ENCODE results near the gene POLR2I.
"Not testable (repeated sequence)": the region's sequence is repeated elsewhere in the genome, so short reads cannot be mapped to it uniquely, and the experiment has no call there.

Gene POLR2I

GRCh38 chr19:36099166-36099785 lies 15.4 kb downstream of the POLR2I start:
- no peak for DNase-seq

GRCh38 chr19:36097036-36097435 lies 17.6 kb downstream of the POLR2I start:
- no peak for DNase-seq

DNA sequence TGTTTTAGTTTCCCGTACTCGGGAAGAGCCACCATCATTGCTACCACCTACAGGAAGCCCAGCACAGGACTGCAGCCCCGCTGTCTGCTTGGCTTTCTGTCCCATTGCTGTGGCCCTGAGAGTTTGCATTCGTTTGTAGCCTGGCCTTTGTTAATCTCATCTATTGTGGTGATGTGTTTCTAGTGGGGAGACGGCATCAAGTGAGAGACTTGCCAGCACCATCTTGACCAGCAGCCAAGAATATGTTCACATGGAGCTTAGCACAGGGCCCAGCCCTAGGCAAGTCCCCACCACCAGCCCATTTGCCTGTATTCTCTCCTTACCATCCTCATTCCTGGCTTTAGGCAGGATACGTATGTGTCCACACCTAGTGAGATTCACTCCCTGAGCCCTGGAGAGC lies 21.0 kb downstream of the POLR2I start:
- no peak for DNase-seq

GRCh38 chr19:36093146-36093662 lies 21.5 kb downstream of the POLR2I start:
- no peak for DNase-seq

GRCh38 chr19:36092566-36092965 lies 22.1 kb downstream of the POLR2I start:
- DNase-seq, result no peak

GRCh38 chr19:36090910-36091695 lies 23.6 kb downstream of the POLR2I start:
- no peak for DNase-seq

GRCh38 chr19:36089847-36090246 lies 24.8 kb downstream of the POLR2I start:
- no peak for DNase-seq

DNA sequence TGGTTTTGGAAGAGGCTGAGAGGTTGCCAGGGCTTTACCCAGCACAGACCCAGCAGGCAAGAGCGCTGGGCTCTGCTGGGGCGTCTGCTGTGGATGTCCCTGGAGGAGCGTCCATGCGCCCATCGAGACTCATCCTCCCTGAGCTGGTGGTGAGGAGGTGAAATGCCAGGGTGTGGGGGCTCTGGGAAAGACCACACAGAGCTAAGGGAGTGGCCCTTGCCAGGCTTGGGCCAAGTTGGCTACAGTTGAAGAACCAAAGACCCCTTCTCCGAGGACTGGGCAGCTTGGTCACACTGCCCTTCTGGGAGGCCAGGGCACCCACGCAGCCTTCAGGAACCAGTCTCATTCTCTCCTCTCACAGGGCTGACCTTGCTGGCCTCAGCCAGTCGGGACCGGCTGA lies 28.3 kb downstream of the POLR2I start:
- DNase-seq, result no peak

DNA sequence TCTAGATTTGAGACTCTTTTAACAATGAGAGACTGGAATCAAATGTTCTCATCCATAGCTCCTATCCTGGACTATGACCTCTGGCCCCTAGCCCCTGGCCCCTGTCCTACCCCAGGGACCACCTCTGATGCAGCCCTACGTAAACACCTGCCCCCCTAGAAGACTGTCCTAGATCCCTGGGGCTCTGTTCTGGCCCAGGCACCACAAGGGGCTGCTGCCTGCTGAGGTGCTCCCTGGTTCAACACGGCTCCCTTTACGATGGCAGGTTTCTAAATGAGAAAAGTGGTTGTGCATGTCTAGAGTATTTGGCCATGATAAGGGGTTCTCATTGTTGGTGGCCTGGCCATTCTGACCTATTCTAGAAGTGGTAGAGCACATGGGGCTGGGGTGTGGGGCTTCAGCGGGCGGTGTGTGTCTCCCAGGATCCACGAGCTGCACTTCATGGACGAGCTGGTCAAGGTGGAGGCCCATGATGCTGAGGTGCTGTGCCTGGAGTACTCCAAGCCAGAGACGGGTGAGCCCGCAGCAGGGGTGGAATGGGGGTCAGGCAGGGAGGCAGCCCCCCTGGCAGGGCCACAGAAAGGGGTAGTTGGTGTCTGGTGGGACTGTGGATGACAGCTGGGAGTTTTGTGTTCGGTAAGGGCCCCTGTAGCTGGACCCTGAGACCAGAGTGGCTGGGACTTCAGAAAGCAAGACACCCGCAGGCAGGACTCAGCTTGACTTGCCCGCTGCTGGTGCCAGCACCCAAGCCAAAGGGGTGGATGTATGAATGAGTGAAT lies 30.3 kb downstream of the POLR2I start:
- no peak for DNase-seq

- DNase-seq, result no peak
Measured at GRCh38 chr19:36082916-36083315, 31.8 kb downstream of the POLR2I start.

DNA sequence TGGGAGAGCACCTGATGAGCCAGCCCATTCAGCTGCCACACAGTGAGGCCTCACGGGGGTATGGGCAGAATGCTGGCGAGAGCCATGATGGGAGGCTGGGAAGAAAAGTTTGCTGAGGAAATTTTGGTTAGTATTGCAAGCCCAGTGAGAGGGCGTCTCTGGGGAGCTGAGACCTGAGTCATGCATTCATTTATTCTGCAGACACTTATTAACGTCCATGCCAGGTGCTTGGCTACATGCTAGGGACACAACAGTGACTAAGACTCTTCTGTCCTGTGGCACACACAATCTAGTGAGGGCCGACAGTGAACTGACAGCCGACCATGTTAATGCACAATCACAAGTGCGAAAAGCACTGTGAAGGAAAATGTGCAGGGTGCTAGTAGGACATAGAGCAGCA lies 32.8 kb downstream of the POLR2I start:
- no peak for DNase-seq

- no peak for DNase-seq
Measured at GRCh38 chr19:36081385-36081784, 33.3 kb downstream of the POLR2I start.

DNA sequence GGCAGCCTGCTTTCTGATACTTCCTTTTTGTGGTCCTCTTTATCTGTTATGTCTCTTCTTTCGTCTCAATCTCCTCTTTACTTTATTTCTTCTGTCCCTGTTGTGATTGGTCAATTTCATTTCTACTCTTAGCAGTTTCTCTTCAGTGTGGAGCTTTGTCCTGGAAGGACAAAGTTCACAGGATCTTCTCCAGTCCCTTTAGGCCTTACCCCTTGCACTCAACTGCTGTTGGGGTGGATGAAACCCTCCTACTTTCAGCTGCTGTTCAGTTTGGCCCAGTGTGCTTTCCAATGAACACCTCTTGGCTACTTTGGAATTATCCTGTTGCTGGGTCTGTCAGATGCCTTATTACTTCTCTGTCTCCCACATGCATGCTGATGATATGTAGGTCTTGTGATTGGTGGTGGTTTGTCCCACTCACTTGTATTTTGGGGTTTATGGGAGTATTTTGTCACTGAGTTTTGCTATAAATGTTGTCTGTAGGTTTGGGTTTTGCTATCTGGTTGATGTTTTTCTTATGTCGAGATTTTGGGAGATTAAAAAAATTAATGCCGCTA lies 35.2 kb downstream of the POLR2I start:
- DNase-seq, result no peak

DNA sequence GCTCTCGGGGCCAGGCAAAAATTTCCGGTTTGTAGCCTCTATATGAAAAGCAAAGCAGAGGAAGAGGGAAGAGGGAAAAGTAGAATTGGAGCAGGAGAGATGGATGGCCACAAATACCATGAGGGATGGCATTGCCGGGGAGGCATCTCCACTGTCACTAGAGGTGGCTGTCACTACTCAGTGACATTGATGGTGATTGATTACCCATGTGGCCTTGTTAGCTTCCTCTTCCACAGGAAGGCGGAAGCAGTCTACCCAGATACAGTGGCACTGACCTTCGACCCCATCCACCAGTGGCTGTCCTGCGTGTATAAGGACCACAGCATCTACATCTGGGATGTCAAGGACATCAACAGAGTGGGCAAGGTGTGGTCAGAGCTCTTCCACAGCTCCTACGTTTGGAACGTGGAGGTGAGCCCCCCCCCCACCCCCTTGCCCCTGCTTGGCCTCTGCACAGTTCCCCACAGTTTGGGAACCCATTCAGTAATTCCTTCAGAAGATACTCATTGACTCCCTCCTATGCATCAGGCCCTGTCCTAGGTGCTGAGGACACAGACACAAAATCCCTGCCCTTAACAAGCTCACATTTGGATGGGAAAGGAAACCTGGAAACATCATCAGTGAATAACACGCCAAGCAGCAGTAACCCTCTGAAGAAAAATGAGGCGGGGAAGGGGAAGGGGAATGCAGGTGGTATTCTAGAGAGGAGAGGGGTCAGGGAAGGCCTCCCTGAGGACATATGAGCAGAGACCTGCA lies 41.4 kb downstream of the POLR2I start:
- no peak for DNase-seq

DNA sequence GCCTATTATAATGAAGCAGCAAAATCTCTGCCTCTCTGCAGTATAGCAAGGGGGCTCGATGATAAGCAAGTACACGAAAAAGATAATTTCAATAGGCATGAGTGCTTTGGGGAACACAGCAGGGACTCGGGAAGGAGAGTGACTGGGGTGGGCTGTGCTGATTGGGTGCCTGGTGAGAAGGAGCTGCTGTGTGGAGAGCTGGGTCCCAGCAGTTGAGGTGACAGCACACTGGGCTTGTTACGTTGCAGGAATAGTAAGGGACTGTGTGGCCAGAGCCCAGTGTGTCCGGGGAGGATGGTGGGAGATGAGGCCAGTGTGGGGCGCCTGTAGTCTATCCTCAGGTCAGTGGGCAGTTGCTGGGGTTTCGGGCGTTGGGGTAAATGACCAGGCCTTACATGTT lies 42.6 kb downstream of the POLR2I start:
- DNase-seq, result no peak

DNA sequence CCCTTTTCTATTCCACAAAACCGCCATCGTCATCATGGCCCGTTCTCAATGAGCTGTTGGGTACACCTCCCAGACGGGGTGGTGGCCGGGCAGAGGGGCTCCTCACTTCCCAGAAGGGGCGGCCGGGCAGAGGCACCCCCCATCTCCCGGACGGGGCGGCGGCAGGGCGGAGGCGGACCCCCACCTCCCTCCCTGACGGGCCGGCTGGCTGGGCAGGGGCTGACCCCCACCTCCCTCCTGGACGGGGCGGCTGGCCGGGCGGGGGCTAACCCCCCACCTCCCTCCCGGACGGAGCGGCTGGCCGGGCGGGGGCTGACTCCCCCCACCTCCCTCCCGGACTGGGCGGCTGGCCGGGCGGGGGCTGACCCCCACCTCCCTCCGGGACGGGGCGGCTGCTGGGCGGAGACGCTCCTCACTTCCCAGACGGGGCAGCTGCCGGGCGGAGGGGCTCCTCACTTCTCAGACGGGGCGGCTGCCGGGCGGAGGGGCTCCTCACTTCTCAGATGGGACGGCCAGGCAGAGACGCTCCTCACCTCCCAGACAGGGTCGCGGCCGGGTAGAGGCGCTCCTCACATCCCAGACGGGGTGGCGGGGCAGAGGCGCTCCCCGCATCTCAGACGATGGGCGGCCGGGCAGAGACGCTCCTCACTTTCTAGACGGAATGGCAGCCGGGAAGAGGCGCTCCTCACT lies 45.7 kb downstream of the POLR2I start:
- not testable (repeated sequence) for DNase-seq

DNA sequence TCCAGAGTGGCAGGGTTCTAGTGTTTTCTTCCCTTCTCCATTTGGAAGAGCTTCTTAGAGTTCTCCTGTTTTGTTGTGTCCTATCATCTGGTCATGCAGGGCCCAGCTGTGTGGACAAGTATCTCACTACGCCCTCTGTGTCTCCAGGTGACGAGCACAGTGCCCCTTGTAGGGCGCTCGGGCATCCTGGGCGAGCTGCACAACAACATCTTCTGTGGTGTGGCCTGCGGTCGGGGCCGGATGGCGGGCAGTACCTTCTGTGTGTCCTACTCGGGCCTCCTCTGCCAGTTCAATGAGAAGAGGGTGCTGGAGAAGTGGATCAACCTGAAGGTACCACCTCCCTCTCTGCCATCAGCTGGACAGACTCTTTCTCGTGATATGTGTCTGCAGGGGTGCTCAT lies 47.0 kb downstream of the POLR2I start:
- no peak for DNase-seq

- no peak for DNase-seq
Measured at GRCh38 chr19:36064826-36065225, 49.8 kb downstream of the POLR2I start.
